ENCODE measurements around the gene TRIO.

The TRIO gene

GRCh38 chr5:14441641-14442040 is 298.5 kb downstream of the TRIO start:
- no peaks in the 10 kb centered on the region for H3K79me2 ChIP-seq (ENCODE audit: control insufficient read depth, low read length)
- no peaks in the 10 kb centered on the region for H3F3A ChIP-seq (ENCODE audit: control insufficient read depth, insufficient read depth)
- no peaks in the 10 kb centered on the region for H4K20me1 ChIP-seq (ENCODE audit: control insufficient read depth, insufficient read depth, low read depth, low read length)
- H3K27ac ChIP-seq (ENCODE audit: low read depth, low read length) = no peak overlapping the region
- no peak for TF ChIP-seq EZH2phosphoT487 (IDR thresholded peaks at IDR 0.05; ENCODE audit: borderline replicate concordance, low read length)
- TF ChIP-seq, protein P1, sequence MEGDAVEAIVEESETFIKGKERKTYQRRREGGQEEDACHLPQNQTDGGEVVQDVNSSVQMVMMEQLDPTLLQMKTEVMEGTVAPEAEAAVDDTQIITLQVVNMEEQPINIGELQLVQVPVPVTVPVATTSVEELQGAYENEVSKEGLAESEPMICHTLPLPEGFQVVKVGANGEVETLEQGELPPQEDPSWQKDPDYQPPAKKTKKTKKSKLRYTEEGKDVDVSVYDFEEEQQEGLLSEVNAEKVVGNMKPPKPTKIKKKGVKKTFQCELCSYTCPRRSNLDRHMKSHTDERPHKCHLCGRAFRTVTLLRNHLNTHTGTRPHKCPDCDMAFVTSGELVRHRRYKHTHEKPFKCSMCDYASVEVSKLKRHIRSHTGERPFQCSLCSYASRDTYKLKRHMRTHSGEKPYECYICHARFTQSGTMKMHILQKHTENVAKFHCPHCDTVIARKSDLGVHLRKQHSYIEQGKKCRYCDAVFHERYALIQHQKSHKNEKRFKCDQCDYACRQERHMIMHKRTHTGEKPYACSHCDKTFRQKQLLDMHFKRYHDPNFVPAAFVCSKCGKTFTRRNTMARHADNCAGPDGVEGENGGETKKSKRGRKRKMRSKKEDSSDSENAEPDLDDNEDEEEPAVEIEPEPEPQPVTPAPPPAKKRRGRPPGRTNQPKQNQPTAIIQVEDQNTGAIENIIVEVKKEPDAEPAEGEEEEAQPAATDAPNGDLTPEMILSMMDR (IDR thresholded peaks at IDR 0.05; ENCODE audit: low read depth, low read length, poor library complexity, severe bottlenecking) = no peak
- no peaks in the 10 kb centered on the region for H3K9me3 ChIP-seq (ENCODE audit: control insufficient read depth, insufficient read depth, low read length)
- H3K4me2 ChIP-seq (ENCODE audit: low read length) = no peak overlapping the region
- no peaks in the 10 kb centered on the region for H3K9me2 ChIP-seq (replicated peaks; ENCODE audit: control insufficient read depth, low read length)
- no peaks in the 10 kb centered on the region for H3K27me3 ChIP-seq (ENCODE audit: control insufficient read depth, low read length)
- H3K4me3 ChIP-seq (ENCODE audit: low read length) = no peak overlapping the region
- no peaks in the 10 kb centered on the region for H3K4me1 ChIP-seq (ENCODE audit: control insufficient read depth, low read length)
- H3K36me3 ChIP-seq (ENCODE audit: control insufficient read depth, low read length) = no peaks in the 10 kb centered on the region

- Histone ChIP-seq H3K79me2 (ENCODE audit: control insufficient read depth, low read length) (no peaks in the 10 kb centered on the region), H3K4me2 (ENCODE audit: low read length) (no peak overlapping the region), H3F3A (ENCODE audit: control insufficient read depth, insufficient read depth) (no peaks in the 10 kb centered on the region), H3K36me3 (ENCODE audit: control insufficient read depth, low read length) (no peaks in the 10 kb centered on the region), H3K4me3 (ENCODE audit: low read length) (no peak overlapping the region), H3K27ac (ENCODE audit: low read depth, low read length) (no peak overlapping the region), H3K27me3 (ENCODE audit: control insufficient read depth, low read length) (no peaks in the 10 kb centered on the region), H3K9me2 (replicated peaks; ENCODE audit: control insufficient read depth, low read length) (no peaks in the 10 kb centered on the region), H4K20me1 (ENCODE audit: control insufficient read depth, insufficient read depth, low read depth, low read length) (no peaks in the 10 kb centered on the region), H3K4me1 (ENCODE audit: control insufficient read depth, low read length) (no peaks in the 10 kb centered on the region), H3K9me3 (ENCODE audit: control insufficient read depth, insufficient read depth, low read length) (no peaks in the 10 kb centered on the region)
- TF ChIP-seq, protein P1 (IDR thresholded peaks at IDR 0.05; ENCODE audit: low read depth, low read length, poor library complexity, severe bottlenecking) = no peak
- no peak for TF ChIP-seq EZH2phosphoT487 (IDR thresholded peaks at IDR 0.05; ENCODE audit: borderline replicate concordance, low read length)
Measured at GRCh38 chr5:14442536-14442935, 299.4 kb downstream of the TRIO start.

- TF ChIP-seq, protein P1 (IDR thresholded peaks at IDR 0.05; ENCODE audit: low read depth, low read length, poor library complexity, severe bottlenecking) = no peak
- TF ChIP-seq EZH2phosphoT487 (IDR thresholded peaks at IDR 0.05; ENCODE audit: borderline replicate concordance, low read length) = no peak
- Histone ChIP-seq H3K27me3 (ENCODE audit: control insufficient read depth, low read length) (no peaks in the 10 kb centered on the region), H3K27ac (ENCODE audit: low read depth, low read length) (no peak overlapping the region), H3K4me3 (ENCODE audit: low read length) (no peak overlapping the region), H3K4me1 (ENCODE audit: control insufficient read depth, low read length) (no peaks in the 10 kb centered on the region), H3K4me2 (ENCODE audit: low read length) (no peak overlapping the region), H3K9me2 (replicated peaks; ENCODE audit: control insufficient read depth, low read length) (no peaks in the 10 kb centered on the region), H4K20me1 (ENCODE audit: control insufficient read depth, insufficient read depth, low read depth, low read length) (no peaks in the 10 kb centered on the region), H3K9me3 (ENCODE audit: control insufficient read depth, insufficient read depth, low read length) (no peaks in the 10 kb centered on the region), H3K36me3 (ENCODE audit: control insufficient read depth, low read length) (no peaks in the 10 kb centered on the region), H3F3A (ENCODE audit: control insufficient read depth, insufficient read depth) (no peaks in the 10 kb centered on the region), H3K79me2 (ENCODE audit: control insufficient read depth, low read length) (no peaks in the 10 kb centered on the region)
Measured at GRCh38 chr5:14443671-14444093, 300.5 kb downstream of the TRIO start.

- H3K4me2 ChIP-seq (ENCODE audit: low read length) = no peak overlapping the region
- H3F3A ChIP-seq (ENCODE audit: control insufficient read depth, insufficient read depth) = no peaks in the 10 kb centered on the region
- no peak overlapping the region for H3K4me3 ChIP-seq (ENCODE audit: low read length)
Measured at GRCh38 chr5:14444161-14444560, 301.0 kb downstream of the TRIO start.

More at GRCh38 chr5:14444161-14444560, 301.0 kb downstream of the TRIO start:
- Histone ChIP-seq H3K36me3 (ENCODE audit: control insufficient read depth, low read length) (no peaks in the 10 kb centered on the region), H3K9me2 (replicated peaks; ENCODE audit: control insufficient read depth, low read length) (no peaks in the 10 kb centered on the region), H3K27me3 (ENCODE audit: control insufficient read depth, low read length) (no peaks in the 10 kb centered on the region), H3K9me3 (ENCODE audit: control insufficient read depth, insufficient read depth, low read length) (no peaks in the 10 kb centered on the region), H3K4me1 (ENCODE audit: control insufficient read depth, low read length) (no peaks in the 10 kb centered on the region), H3K79me2 (ENCODE audit: control insufficient read depth, low read length) (no peaks in the 10 kb centered on the region), H4K20me1 (ENCODE audit: control insufficient read depth, insufficient read depth, low read depth, low read length) (no peaks in the 10 kb centered on the region), H3K27ac (ENCODE audit: low read depth, low read length) (no peak overlapping the region)
- no peak for TF ChIP-seq EZH2phosphoT487 (IDR thresholded peaks at IDR 0.05; ENCODE audit: borderline replicate concordance, low read length)
- TF ChIP-seq, protein P1 (IDR thresholded peaks at IDR 0.05; ENCODE audit: low read depth, low read length, poor library complexity, severe bottlenecking) = no peak
